Calu3 (cell line): ENCODE data around the gene FYCO1. TPM values are rescaled to one million over a fixed set of nuclear protein-coding genes. Genes with fewer than 3 reads are reported as not detected.

Experiments used
- BruUV-seq: library from RNA; stranded (reverse); fragments of 400-500 nt; replicated peaks from 2 replicates; lab custom pipeline; 2021; lab: Mats Ljungman, UMichigan
- CTCF ChIA-PET: fragments of 300-600 bp; sonication (Branson Sonifier 250); formaldehyde crosslinking; loops from one replicate; lab custom pipeline; 2022; ENCODE audit warnings: antibody characterized with exemption; lab: Charles Lee
- DNase-seq: peaks from one replicate; pipeline ENCODE4 v3.0.0; 2022
- H3K27ac Mint-ChIP-seq: one replicate; pipeline ENCODE4 v1.8.0; 2022; ENCODE audit warnings: mixed read lengths; ENCODE audit not compliant: unreplicated experiment
- H3K27me3 Mint-ChIP-seq: one replicate; pipeline ENCODE4 v1.8.0; 2022; ENCODE audit warnings: mixed read lengths; ENCODE audit not compliant: unreplicated experiment
- H3K36me3 Mint-ChIP-seq: one replicate; pipeline ENCODE4 v1.8.0; 2022; ENCODE audit warnings: mild to moderate bottlenecking, moderate library complexity, mixed read lengths; ENCODE audit not compliant: insufficient read depth, unreplicated experiment
- H3K4me1 Mint-ChIP-seq: one replicate; pipeline ENCODE4 v1.8.0; 2022; ENCODE audit warnings: mild to moderate bottlenecking, low read depth, mixed read lengths; ENCODE audit not compliant: unreplicated experiment
- H3K4me3 Mint-ChIP-seq: one replicate; pipeline ENCODE4 v1.8.0; 2022; ENCODE audit warnings: mild to moderate bottlenecking, low read depth, moderate library complexity, mixed read lengths; ENCODE audit not compliant: unreplicated experiment
- H3K9me3 Mint-ChIP-seq: one replicate; pipeline ENCODE4 v1.8.0; 2022; ENCODE audit warnings: low read depth, mixed read lengths; ENCODE audit not compliant: unreplicated experiment
- intact Hi-C: fragments of 100-400 bp; cut with micrococcal nuclease; formaldehyde crosslinking; loops from one replicate; pipeline ENCODE4 v1.10.0; 2022; ENCODE audit not compliant: unreplicated experiment
- total RNA-seq: library from RNA; stranded (reverse); gene quantifications from 2 replicates; pipeline ENCODE4 v1.2.3, GENCODE V29; 2022
- TF ChIP-seq, protein P1 (sequence below): fragments of 200-600 bp; IDR thresholded peaks from one replicate; pipeline ENCODE4 v1.8.0; 2022; ENCODE audit warnings: antibody characterized with exemption; ENCODE audit not compliant: unreplicated experiment

Gene FYCO1
- total RNA-seq, 1 experiment from 2014 or later = 24.5 TPM

DNA sequence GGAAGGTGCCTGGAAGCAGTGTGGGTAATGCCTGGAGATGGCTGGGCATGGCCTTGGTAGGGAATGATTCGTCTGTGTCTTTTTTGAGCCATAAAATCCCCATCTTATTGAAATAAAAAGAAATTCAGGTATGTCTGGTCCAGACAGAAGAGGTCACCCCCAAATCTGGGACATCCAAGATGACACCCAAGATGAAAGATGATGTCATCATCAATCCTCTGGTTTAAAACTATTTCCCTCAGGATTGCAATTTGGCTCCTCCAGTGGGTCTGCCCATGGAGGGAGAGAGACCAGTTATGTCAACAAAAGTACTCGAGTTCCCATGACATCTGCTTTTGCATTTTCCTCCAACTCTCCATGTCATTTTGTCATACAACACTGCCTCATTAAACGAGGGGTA, 126.0 kb downstream of the FYCO1 start:
- TF ChIP-seq, protein P1, sequence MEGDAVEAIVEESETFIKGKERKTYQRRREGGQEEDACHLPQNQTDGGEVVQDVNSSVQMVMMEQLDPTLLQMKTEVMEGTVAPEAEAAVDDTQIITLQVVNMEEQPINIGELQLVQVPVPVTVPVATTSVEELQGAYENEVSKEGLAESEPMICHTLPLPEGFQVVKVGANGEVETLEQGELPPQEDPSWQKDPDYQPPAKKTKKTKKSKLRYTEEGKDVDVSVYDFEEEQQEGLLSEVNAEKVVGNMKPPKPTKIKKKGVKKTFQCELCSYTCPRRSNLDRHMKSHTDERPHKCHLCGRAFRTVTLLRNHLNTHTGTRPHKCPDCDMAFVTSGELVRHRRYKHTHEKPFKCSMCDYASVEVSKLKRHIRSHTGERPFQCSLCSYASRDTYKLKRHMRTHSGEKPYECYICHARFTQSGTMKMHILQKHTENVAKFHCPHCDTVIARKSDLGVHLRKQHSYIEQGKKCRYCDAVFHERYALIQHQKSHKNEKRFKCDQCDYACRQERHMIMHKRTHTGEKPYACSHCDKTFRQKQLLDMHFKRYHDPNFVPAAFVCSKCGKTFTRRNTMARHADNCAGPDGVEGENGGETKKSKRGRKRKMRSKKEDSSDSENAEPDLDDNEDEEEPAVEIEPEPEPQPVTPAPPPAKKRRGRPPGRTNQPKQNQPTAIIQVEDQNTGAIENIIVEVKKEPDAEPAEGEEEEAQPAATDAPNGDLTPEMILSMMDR = no peak
- Mint-ChIP-seq H3K9me3 (peaks cover 7% of the 10 kb centered on the region), H3K4me3 (no peak overlapping the region), H3K27ac (no peak overlapping the region), H3K4me1 (no peaks in the 10 kb centered on the region), H3K27me3 (peaks cover 48% of the 10 kb centered on the region), H3K36me3 (no peaks in the 10 kb centered on the region)
- CTCF ChIA-PET = no interaction called here
- BruUV-seq = no TSS peak
- DNase-seq = no peak
- intact Hi-C loops = no loop called here

DNA sequence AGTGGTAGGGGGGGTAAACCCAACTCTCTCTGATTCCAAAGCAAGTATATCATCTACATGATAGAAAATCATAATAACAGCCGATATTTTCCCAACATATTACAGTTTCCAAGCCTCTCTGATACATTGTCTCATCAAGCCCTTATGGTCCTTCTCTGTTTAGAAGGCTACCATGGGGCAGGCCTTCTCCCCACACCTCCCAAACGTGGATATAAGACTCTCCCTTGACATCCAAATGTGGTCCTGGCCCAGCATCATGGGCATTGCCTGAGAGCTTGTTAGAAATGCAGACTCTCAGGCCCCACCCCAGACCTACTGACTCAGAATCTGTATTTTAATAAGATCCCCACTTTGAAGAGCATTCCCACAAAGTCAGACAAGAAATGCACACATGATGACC, 127.0 kb downstream of the FYCO1 start:
- Mint-ChIP-seq H3K4me3 (no peak overlapping the region), H3K27ac (no peak overlapping the region), H3K36me3 (no peaks in the 10 kb centered on the region), H3K9me3 (peaks cover 2% of the 10 kb centered on the region), H3K27me3 (peaks cover 45% of the 10 kb centered on the region), H3K4me1 (no peaks in the 10 kb centered on the region)
- TF ChIP-seq, protein P1 = no peak
- intact Hi-C loops = no loop called here
- CTCF ChIA-PET = interaction anchor here (0.6 kb wide), 1 partner anchor 863 kb away, joined by 3 read pairs; no protein-coding TSS in a partner anchor
- no peak for DNase-seq
- no TSS peak for BruUV-seq

DNA sequence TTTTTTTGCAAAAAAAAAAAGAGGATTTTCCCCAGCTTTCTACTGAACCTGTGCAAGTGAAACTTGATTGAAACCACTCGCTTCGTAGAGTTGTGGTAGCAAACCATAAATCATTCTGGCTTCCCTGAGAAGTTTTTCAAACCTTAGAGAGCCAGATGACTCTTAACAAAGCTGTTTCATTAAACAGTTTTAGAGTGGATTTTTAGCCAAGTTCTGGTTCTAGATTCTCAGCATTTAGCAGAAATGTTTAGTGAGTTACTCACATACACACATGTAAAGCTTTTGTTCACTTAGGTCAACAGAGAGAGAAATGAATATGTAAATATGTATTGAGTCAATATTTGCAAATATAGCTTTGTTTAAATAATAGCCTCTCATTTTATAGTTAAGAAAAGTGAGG, 127.4 kb downstream of the FYCO1 start:
- BruUV-seq = no TSS peak
- Mint-ChIP-seq H3K36me3 (no peaks in the 10 kb centered on the region), H3K4me1 (no peaks in the 10 kb centered on the region), H3K27me3 (peaks cover 45% of the 10 kb centered on the region), H3K27ac (no peak overlapping the region), H3K4me3 (no peak overlapping the region), H3K9me3 (no peaks in the 10 kb centered on the region)
- CTCF ChIA-PET = no interaction called here
- no peak for DNase-seq
- TF ChIP-seq, protein P1 = no peak
- intact Hi-C loops = no loop called here

Other genes with a start within 250 kb of the FYCO1 start
- gene SLC6A20, start 199.3 kb downstream of the FYCO1 start, total RNA-seq = 2.1 and 7.3 TPM in 2 replicates
- gene LZTFL1, start 153.7 kb downstream of the FYCO1 start, total RNA-seq = 9.3 and 12.7 TPM in 2 replicates
- not detected in 2 replicates for gene CCR9, start 109.3 kb downstream of the FYCO1 start, total RNA-seq
- gene CXCR6, start 52.4 kb downstream of the FYCO1 start, total RNA-seq = not detected in 2 replicates
- gene XCR1, start 31.7 kb upstream of the FYCO1 start, total RNA-seq = not detected in 2 replicates
- gene CCR1, start 212.5 kb upstream of the FYCO1 start, total RNA-seq = 0.87 and 2.2 TPM in 2 replicates
- gene CCR3, start 246.6 kb upstream of the FYCO1 start, total RNA-seq = 0.17 TPM in 1 of 2 replicates, not detected in the other